Measurements from ENCODE around the gene MRPL21.
A peak's percentile ranks its signal among the peaks of the same experiment; 100 is the strongest.

The MRPL21 gene

GRCh38 chr11:68903288-68904247 is at the start of gene MRPL21, which contains the start of gene IGHMBP2:
TSS of gene MRPL21 (minus strand) at chr11:68903832. CDS start at chr11:68903810, 22 bp downstream.
TSS of gene IGHMBP2 (plus strand) at chr11:68903891. CDS start at chr11:68903953, 62 bp downstream.
- DNase-seq (ENCODE audit: low read depth) = peak; percentile 87

GRCh38 chr11:68950762-68951161 is 47.1 kb upstream of the MRPL21 start:
- no peak for DNase-seq (ENCODE audit: low read depth)

GRCh38 chr11:68950270-68950669 is 46.6 kb upstream of the MRPL21 start:
- no peak for DNase-seq (ENCODE audit: low read depth)

- no peak for DNase-seq (ENCODE audit: low read depth)
These were observed 45.3 kb upstream of the MRPL21 start for GRCh38 chr11:68948935-68949334.

GRCh38 chr11:68948496-68948895 is 44.9 kb upstream of the MRPL21 start:
- no peak for DNase-seq (ENCODE audit: low read depth)

GRCh38 chr11:68947151-68947550 is 43.5 kb upstream of the MRPL21 start:
- DNase-seq (ENCODE audit: low read depth) = no peak

GRCh38 chr11:68946416-68947090 is 42.9 kb upstream of the MRPL21 start:
- no peak for DNase-seq (ENCODE audit: low read depth)

GRCh38 chr11:68942751-68943271 is 39.2 kb upstream of the MRPL21 start:
- no peak for DNase-seq (ENCODE audit: low read depth)

- DNase-seq (ENCODE audit: low read depth) = no peak
These were observed 38.5 kb upstream of the MRPL21 start for GRCh38 chr11:68942095-68942620.

GRCh38 chr11:68941324-68942094 is 37.9 kb upstream of the MRPL21 start:
- DNase-seq (ENCODE audit: low read depth) = no peak

- DNase-seq (ENCODE audit: low read depth) = no peak
These were observed 37.2 kb upstream of the MRPL21 start for GRCh38 chr11:68940651-68941323.

- DNase-seq (ENCODE audit: low read depth) = no peak
These were observed 36.2 kb upstream of the MRPL21 start for GRCh38 chr11:68939583-68940555.

- DNase-seq (ENCODE audit: low read depth) = no peak
These were observed 35.4 kb upstream of the MRPL21 start for GRCh38 chr11:68938816-68939582.

GRCh38 chr11:68938088-68938487 is 34.5 kb upstream of the MRPL21 start:
- no peak for DNase-seq (ENCODE audit: low read depth)

- no peak for DNase-seq (ENCODE audit: low read depth)
These were observed 33.3 kb upstream of the MRPL21 start for GRCh38 chr11:68936676-68937620.

GRCh38 chr11:68936358-68936636 is 32.7 kb upstream of the MRPL21 start:
- no peak for DNase-seq (ENCODE audit: low read depth)

- no peak for DNase-seq (ENCODE audit: low read depth)
These were observed 32.1 kb upstream of the MRPL21 start for GRCh38 chr11:68935516-68936357.
